OCI-LY3 (cell line): ENCODE results near the gene BNIP2.

Experiments used
- H2AFZ ChIP-seq: fragments of 200-600, 300-600 bp; shearing (Covaris generic); 2 replicates; pipeline ENCODE4 v1.6.0; 2014; ENCODE audit warnings: antibody characterized with exemption, low read depth, low read length
- H3K27ac ChIP-seq: fragments of 200-600, 300-600 bp; sonication (generic); 2 replicates; pipeline ENCODE4 v1.5.1; 2014; ENCODE audit warnings: mild to moderate bottlenecking, low read length, moderate library complexity, mixed read lengths
- H3K27me3 ChIP-seq: fragments of 200-600, 300-600 bp; sonication (generic); 2 replicates; pipeline ENCODE4 v1.6.1; 2014; ENCODE audit warnings: low read depth, low read length, mixed read lengths
- H3K36me3 ChIP-seq: fragments of 200-600, 300-600 bp; sonication (generic); replicated peaks from 2 replicates; pipeline ENCODE3; 2014; ENCODE audit warnings: low read depth, low read length, mixed read lengths
- H3K4me1 ChIP-seq: fragments of 300-600, 200-600 bp; sonication (generic); 2 replicates; pipeline ENCODE4 v1.6.1; 2014; ENCODE audit warnings: low read length, mixed read lengths
- H3K4me2 ChIP-seq: fragments of 200-600, 300-600 bp; sonication (generic); 2 replicates; pipeline ENCODE4 v1.6.1; 2014; ENCODE audit warnings: low read length, mixed read lengths
- H3K4me3 ChIP-seq: fragments of 300-600, 200-600 bp; sonication (generic); 2 replicates; pipeline ENCODE4 v1.5.1; 2014; ENCODE audit warnings: antibody characterized with exemption, mild to moderate bottlenecking, low read length, moderate library complexity
- H3K79me2 ChIP-seq: fragments of 300-600, 200-600 bp; shearing (Covaris generic); 2 replicates; pipeline ENCODE4 v1.6.1; 2014; ENCODE audit warnings: mild to moderate bottlenecking, low read length, mixed read lengths
- H3K9ac ChIP-seq: fragments of 300-600, 200-600 bp; shearing (Covaris generic); 2 replicates; pipeline ENCODE4 v1.6.0; 2014; ENCODE audit warnings: mild to moderate bottlenecking, low read length, moderate library complexity
- H3K9me3 ChIP-seq: fragments of 200-600, 300-600 bp; shearing (Covaris generic); 2 replicates; pipeline ENCODE4 v1.6.1; 2014; ENCODE audit warnings: low read length, mixed read lengths; ENCODE audit not compliant: insufficient read depth
- H4K20me1 ChIP-seq: fragments of 200-600, 300-600 bp; sonication (generic); 2 replicates; pipeline ENCODE4 v1.6.1; 2016; ENCODE audit warnings: low read length, mixed read lengths; ENCODE audit not compliant: insufficient read depth
- CTCF ChIP-seq: fragments of 200-600, 300-600 bp; sonication (generic); IDR thresholded peaks from 2 replicates; pipeline ENCODE4 v1.5.1; 2014; ENCODE audit warnings: antibody characterized with exemption, low read length, low read depth
- EZH2phosphoT487 ChIP-seq: fragments of 200-600 bp; shearing (Covaris generic); IDR thresholded peaks from 2 replicates; pipeline ENCODE4 v1.6.1; 2018; ENCODE audit warnings: antibody characterized with exemption, mixed run types, low read depth

Gene BNIP2

GRCh38 chr15:59713177-59713576, 24.1 kb upstream of the BNIP2 start:
- Histone ChIP-seq H3K9me3 (no peaks in the 10 kb centered on the region), H3K79me2 (no peaks in the 10 kb centered on the region), H4K20me1 (no peaks in the 10 kb centered on the region), H3K4me2 (no peak overlapping the region), H3K36me3 (no peaks in the 10 kb centered on the region), H3K4me1 (no peaks in the 10 kb centered on the region), H3K4me3 (no peak overlapping the region), H3K9ac (no peak overlapping the region), H3K27ac (no peak overlapping the region), H3K27me3 (no peaks in the 10 kb centered on the region), H2AFZ (no peak overlapping the region)
- no peak for TF ChIP-seq EZH2phosphoT487
- no peak for TF ChIP-seq CTCF

DNA sequence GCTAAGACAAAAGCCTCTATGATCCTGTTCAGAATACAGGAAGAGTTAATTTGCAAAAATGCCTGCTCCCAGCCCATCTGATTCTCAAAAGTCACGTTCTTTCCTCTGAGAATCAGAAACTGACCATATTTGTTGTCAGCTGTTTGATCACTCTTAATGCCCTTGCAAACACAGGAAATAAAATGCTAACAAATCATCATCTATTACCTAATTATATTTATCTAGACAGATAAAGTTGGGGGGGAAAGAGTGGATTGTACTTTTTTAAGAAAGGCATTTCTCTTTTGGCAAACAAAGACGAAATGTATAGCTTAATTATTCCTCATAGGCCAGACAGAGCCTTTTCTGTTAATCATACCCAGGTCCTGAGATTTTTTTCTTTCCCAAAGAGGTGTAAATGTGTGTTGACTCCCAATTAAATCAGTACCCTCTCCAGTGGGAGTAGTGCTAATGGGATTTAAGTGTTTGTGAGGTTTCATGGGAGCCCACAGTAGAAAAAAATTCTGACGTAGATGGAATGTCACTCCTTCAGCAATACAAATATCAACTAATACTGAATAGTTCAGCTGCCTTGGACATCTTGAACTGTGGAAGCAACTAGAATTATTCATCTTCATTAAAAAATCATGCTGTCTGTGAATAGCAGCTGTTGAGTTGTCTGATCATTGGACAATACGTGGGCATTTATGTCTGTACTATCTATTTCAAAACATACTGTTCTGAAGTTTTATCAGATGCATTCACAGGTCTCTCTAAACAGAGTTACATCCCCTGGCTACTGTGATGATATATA, 22.5 kb upstream of the BNIP2 start:
- H3K4me2 ChIP-seq: no peak overlapping the region
- no peak overlapping the region for H2AFZ ChIP-seq
- H3K27ac ChIP-seq: no peak overlapping the region
- no peaks in the 10 kb centered on the region for H3K4me1 ChIP-seq
- no peaks in the 10 kb centered on the region for H3K36me3 ChIP-seq
- no peaks in the 10 kb centered on the region for H3K79me2 ChIP-seq
- H3K9me3 ChIP-seq: no peaks in the 10 kb centered on the region
- no peaks in the 10 kb centered on the region for H3K27me3 ChIP-seq
- no peak overlapping the region for H3K4me3 ChIP-seq
- no peaks in the 10 kb centered on the region for H4K20me1 ChIP-seq
- TF ChIP-seq CTCF (no peak), EZH2phosphoT487 (no peak)
- H3K9ac ChIP-seq: no peak overlapping the region

GRCh38 chr15:59707619-59708018, 18.5 kb upstream of the BNIP2 start:
- H3K27ac ChIP-seq: no peak overlapping the region
- H3K4me2 ChIP-seq: no peak overlapping the region
- H3K9me3 ChIP-seq: no peaks in the 10 kb centered on the region
- peaks cover 14% of the 10 kb centered on the region for H3K27me3 ChIP-seq
- TF ChIP-seq CTCF (no peak), EZH2phosphoT487 (no peak)
- H3K9ac ChIP-seq: no peak overlapping the region
- H3K79me2 ChIP-seq: no peaks in the 10 kb centered on the region
- H3K36me3 ChIP-seq: no peaks in the 10 kb centered on the region
- H4K20me1 ChIP-seq: no peaks in the 10 kb centered on the region
- no peak overlapping the region for H3K4me3 ChIP-seq
- no peak overlapping the region for H2AFZ ChIP-seq
- H3K4me1 ChIP-seq: peaks cover 8% of the 10 kb centered on the region

- no peak overlapping the region for H3K4me2 ChIP-seq
Observed at GRCh38 chr15:59703979-59704796, 15.1 kb upstream of the BNIP2 start.

More at GRCh38 chr15:59703979-59704796, 15.1 kb upstream of the BNIP2 start:
- H3K27me3 ChIP-seq: peaks cover 18% of the 10 kb centered on the region
- H3K36me3 ChIP-seq: no peaks in the 10 kb centered on the region
- no peak overlapping the region for H2AFZ ChIP-seq
- H3K4me3 ChIP-seq: no peak overlapping the region
- no peak overlapping the region for H3K27ac ChIP-seq
- peaks cover 8% of the 10 kb centered on the region for H3K4me1 ChIP-seq
- H3K79me2 ChIP-seq: no peaks in the 10 kb centered on the region
- no peaks in the 10 kb centered on the region for H3K9me3 ChIP-seq
- no peaks in the 10 kb centered on the region for H4K20me1 ChIP-seq
- no peak overlapping the region for H3K9ac ChIP-seq
- TF ChIP-seq CTCF (no peak), EZH2phosphoT487 (no peak)
